BLaER1 treated with 17β-estradiol and CSF1 and Interleukin-3, amounts not matched to agents 10 nM and 100 nM (cell line): ENCODE results near the gene CPED1.
"Not testable (repeated sequence)": the region's sequence is repeated elsewhere in the genome, so short reads cannot be mapped to it uniquely, and the experiment has no call there.

Experiments
- H3K27ac ChIP-seq, 11 experiments: shearing (Covaris generic); formaldehyde crosslinking; 2 replicates each; pipeline ENCODE4 v1.8.1; 2022
- H3K27me3 ChIP-seq, 11 experiments: shearing (Covaris generic); formaldehyde crosslinking; 2 replicates each; pipeline ENCODE4 v1.8.1; 2022
- H3K36me3 ChIP-seq, 11 experiments: shearing (Covaris generic); formaldehyde crosslinking; 2 replicates each; pipeline ENCODE4 v1.8.1; 2022
- H3K4me1 ChIP-seq, 10 experiments: shearing (Covaris generic); formaldehyde crosslinking; 2 replicates each; pipeline ENCODE4 v1.8.1; 2022
- H3K4me2 ChIP-seq, 11 experiments: shearing (Covaris generic); formaldehyde crosslinking; 2 replicates each; pipeline ENCODE4 v1.8.1; 2022
- H3K4me3 ChIP-seq, 10 experiments: shearing (Covaris generic); formaldehyde crosslinking; 2 replicates each; pipeline ENCODE4 v1.8.1; 2022
- H3K9ac ChIP-seq, 11 experiments: shearing (Covaris generic); formaldehyde crosslinking; 2 replicates each; pipeline ENCODE4 v1.8.1; 2022
- H3K9me3 ChIP-seq, 11 experiments: shearing (Covaris generic); formaldehyde crosslinking; replicated peaks in 1 of 11; 2 replicates each; pipeline ENCODE4 v1.8.1; 2022
- H4K20me1 ChIP-seq, 11 experiments: shearing (Covaris generic); formaldehyde crosslinking; 2 replicates each; pipeline ENCODE4 v1.8.1; 2022
- Cebpa-rat ChIP-seq, 11 experiments: shearing (Covaris generic); IDR thresholded peaks; 2 replicates each; pipeline ENCODE4 v1.8.1; 2022

CPED1 gene

DNA sequence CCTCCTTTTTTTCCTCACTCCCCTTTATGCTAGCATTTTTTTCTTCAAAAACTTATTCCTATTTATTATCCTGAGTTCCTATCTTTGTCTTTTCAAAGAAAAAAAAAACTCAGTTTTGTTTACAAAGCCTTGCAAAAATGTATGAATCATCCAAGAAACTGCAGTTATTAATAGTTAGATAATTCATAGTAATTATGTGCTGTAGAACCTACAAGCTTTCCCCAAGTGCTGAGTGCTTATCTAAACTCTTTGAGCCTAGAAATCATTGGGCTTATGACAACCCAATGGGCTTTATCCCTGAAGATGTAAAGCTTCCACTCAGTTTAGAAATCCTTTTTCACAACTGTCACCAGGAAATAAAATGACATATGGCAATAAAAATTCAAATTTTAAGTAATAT lies 194.4 kb downstream of the CPED1 start:
- peak overlapping the region in 2 of 10 experiments; percentile 42 to 46; a peak in 4 of 20 replicates for H3K4me3 ChIP-seq
- H4K20me1 ChIP-seq = no peaks in the 10 kb centered on the region
- H3K4me1 ChIP-seq = peaks cover 83 to 100% (median 96%) of the 10 kb centered on the region in 10 experiments
- H3K9ac ChIP-seq = peak overlapping the region in 9 of 11 experiments; percentile 4 to 76 (median 71); a peak in 14 of 22 replicates
- peak overlapping the region in 9 of 11 experiments; percentile 67 to 93 (median 88); a peak in 18 of 22 replicates for H3K27ac ChIP-seq
- no peaks in the 10 kb centered on the region for H3K9me3 ChIP-seq
- H3K27me3 ChIP-seq = no peaks in the 10 kb centered on the region
- H3K4me2 ChIP-seq = peak overlapping the region; percentile 73 to 92 (median 82)
- no peaks in the 10 kb centered on the region; a peak in 1 of 22 replicates for H3K36me3 ChIP-seq
- no peak for TF ChIP-seq Cebpa-rat (IDR thresholded peaks at IDR 0.05)

DNA sequence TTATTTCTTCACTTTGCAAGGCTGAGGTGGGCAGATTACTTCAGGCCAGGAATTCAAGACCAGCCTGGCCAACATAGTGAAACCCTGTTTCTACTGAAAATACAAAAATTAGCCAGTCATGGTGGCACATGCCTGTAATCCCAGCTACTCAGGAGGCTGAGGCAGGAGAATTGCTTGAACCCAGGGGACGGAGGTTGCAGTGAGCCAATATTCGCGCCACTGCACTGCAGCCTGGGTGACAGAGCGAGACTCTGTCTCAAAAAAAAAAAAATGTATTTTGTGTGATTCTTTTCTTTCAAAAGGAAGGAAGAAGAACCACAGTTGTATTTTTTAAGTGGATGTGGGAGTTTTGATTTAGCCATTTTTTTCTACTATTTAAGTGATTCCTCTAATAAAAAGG lies 195.4 kb downstream of the CPED1 start:
- peak overlapping the region in 5 of 10 experiments; percentile 11 to 46 (median 18); a peak in 5 of 20 replicates for H3K4me3 ChIP-seq
- H3K4me2 ChIP-seq = peak overlapping the region; percentile 72 to 92 (median 82)
- peak overlapping the region; percentile 38 to 76 (median 67) for H3K9ac ChIP-seq
- not testable (repeated sequence) for H4K20me1 ChIP-seq, H3K27me3 ChIP-seq, H3K36me3 ChIP-seq, H3K9me3 ChIP-seq
- peak overlapping the region; percentile 20 to 93 (median 85); a peak in 21 of 22 replicates for H3K27ac ChIP-seq
- peaks cover 73 to 99% (median 89%) of the 10 kb centered on the region in 10 experiments for H3K4me1 ChIP-seq
- TF ChIP-seq Cebpa-rat (IDR thresholded peaks at IDR 0.05) = peak in 2 of 11 experiments; percentile 22 to 86; a peak in 4 of 22 replicates

GRCh38 chr7:121186746-121187145 lies 198.2 kb downstream of the CPED1 start:
- peaks cover 11 to 15% (median 14%) of the 10 kb centered on the region in 11 experiments for H3K9me3 ChIP-seq
- peaks cover 70 to 97% (median 84%) of the 10 kb centered on the region in 10 experiments for H3K4me1 ChIP-seq
- H3K4me2 ChIP-seq = peak overlapping the region; percentile 73 to 92 (median 82)
- H3K4me3 ChIP-seq = peak overlapping the region in 5 of 10 experiments; percentile 20 to 50 (median 27); a peak in 7 of 20 replicates
- no peaks in the 10 kb centered on the region for H4K20me1 ChIP-seq
- no peaks in the 10 kb centered on the region for H3K27me3 ChIP-seq
- peaks cover 0 to 13% (median 10%) of the 10 kb centered on the region in 11 experiments; a peak in 15 of 22 replicates for H3K36me3 ChIP-seq
- peak overlapping the region; percentile 60 to 76 (median 71); a peak in 21 of 22 replicates for H3K9ac ChIP-seq
- peak overlapping the region; percentile 67 to 93 (median 86); a peak in 21 of 22 replicates for H3K27ac ChIP-seq
- no peak for TF ChIP-seq Cebpa-rat (IDR thresholded peaks at IDR 0.05)

- Histone ChIP-seq H3K27me3 (no peaks in the 10 kb centered on the region), H3K4me1 (peaks cover 70 to 97% (median 84%) of the 10 kb centered on the region in 10 experiments), H3K27ac (peak overlapping the region; percentile 67 to 93 (median 86); a peak in 21 of 22 replicates), H3K4me3 (peak overlapping the region in 4 of 10 experiments; percentile 7 to 46 (median 22); a peak in 5 of 20 replicates), H4K20me1 (no peaks in the 10 kb centered on the region), H3K36me3 (peaks cover 0 to 13% (median 10%) of the 10 kb centered on the region in 11 experiments; a peak in 15 of 22 replicates), H3K9me3 (peaks cover 11 to 15% (median 14%) of the 10 kb centered on the region in 11 experiments), H3K9ac (peak overlapping the region; percentile 60 to 76 (median 71); a peak in 21 of 22 replicates), H3K4me2 (peak overlapping the region; percentile 73 to 92 (median 82))
- TF ChIP-seq Cebpa-rat (IDR thresholded peaks at IDR 0.05) = no peak
Observed at GRCh38 chr7:121187222-121187621, 198.7 kb downstream of the CPED1 start.

DNA sequence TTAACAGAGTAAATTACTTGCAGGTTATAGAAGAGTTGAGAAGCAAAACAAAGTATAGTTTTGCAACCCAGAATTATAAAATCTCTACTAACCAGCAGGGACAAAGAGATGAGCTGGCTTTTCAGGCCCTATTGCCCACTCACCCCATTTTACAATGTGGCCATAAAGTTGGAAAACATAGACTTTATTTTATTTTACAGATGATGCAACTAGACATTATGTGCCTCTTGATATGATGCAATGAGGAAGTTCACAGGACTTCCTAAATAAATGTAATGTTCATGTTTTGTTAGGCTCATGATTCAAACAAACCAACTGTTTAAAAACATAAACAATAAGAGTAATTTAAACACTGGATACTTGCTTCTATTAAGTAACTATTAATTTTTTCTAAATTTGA lies 199.2 kb downstream of the CPED1 start:
- peaks cover 0 to 13% (median 10%) of the 10 kb centered on the region in 11 experiments; a peak in 15 of 22 replicates for H3K36me3 ChIP-seq
- no peaks in the 10 kb centered on the region for H3K27me3 ChIP-seq
- H3K9ac ChIP-seq = peak overlapping the region; percentile 60 to 76 (median 71); a peak in 21 of 22 replicates
- peaks cover 68 to 97% (median 84%) of the 10 kb centered on the region in 10 experiments for H3K4me1 ChIP-seq
- peak overlapping the region; percentile 73 to 92 (median 82) for H3K4me2 ChIP-seq
- H4K20me1 ChIP-seq = no peaks in the 10 kb centered on the region
- peak overlapping the region; percentile 67 to 93 (median 86); a peak in 21 of 22 replicates for H3K27ac ChIP-seq
- H3K4me3 ChIP-seq = peak overlapping the region in 3 of 10 experiments; percentile 7 to 25 (median 20); a peak in 3 of 20 replicates
- TF ChIP-seq Cebpa-rat (IDR thresholded peaks at IDR 0.05) = peak in 7 of 11 experiments; percentile 33 to 91 (median 57); a peak in 8 of 22 replicates
- peaks cover 11 to 15% (median 14%) of the 10 kb centered on the region in 11 experiments for H3K9me3 ChIP-seq

DNA sequence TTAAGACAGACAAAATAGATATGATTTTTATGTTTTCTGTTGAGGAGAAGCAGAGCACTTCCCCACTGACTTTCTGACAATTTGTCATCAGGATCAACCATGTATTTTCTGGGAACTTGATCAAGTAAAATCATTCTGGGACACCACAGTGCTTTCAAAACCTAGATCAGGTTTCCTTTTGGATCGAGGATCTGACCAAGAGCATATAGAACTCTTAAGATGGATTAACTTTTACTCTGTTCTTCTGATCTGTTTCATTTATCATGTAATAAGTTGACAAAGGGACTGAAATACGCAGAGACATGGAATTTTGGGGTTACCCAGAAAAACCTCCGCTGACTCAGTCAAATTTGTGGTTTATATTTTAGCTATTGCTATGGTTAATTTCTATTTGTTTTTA lies 204.3 kb downstream of the CPED1 start:
- Histone ChIP-seq H3K4me1 (peaks cover 45 to 96% (median 77%) of the 10 kb centered on the region in 10 experiments), H3K4me2 (peak overlapping the region; percentile 76 to 96 (median 84)), H3K4me3 (peak overlapping the region; percentile 17 to 57 (median 44); a peak in 19 of 20 replicates), H3K27ac (peak overlapping the region; percentile 63 to 93 (median 80)), H3K9ac (peak overlapping the region; percentile 65 to 82 (median 71); a peak in 21 of 22 replicates), H4K20me1 (no peaks in the 10 kb centered on the region), H3K9me3 (peaks cover 11 to 15% (median 14%) of the 10 kb centered on the region in 11 experiments), H3K36me3 (peaks cover 0 to 13% (median 10%) of the 10 kb centered on the region in 11 experiments; a peak in 15 of 22 replicates), H3K27me3 (no peaks in the 10 kb centered on the region; a peak in 2 of 22 replicates)
- TF ChIP-seq Cebpa-rat (IDR thresholded peaks at IDR 0.05) = no peak

DNA sequence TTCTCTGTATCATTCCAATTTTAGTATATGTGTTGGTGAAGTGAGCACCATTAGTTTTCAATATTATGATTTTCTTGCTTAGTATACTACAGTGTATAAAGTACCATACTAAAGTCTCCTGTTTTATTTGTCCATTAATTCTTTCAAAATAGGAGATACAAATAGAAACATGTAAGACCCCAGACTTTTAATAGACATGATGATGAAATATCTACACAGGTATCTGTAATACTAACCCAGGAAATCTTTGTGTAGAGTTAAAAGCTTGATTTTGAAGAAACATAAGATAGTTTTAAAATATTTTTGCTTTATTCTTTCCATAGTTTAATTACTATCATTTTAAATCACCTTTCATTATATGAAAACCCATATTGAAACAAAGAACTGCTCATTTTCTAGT lies 206.5 kb downstream of the CPED1 start:
- peak overlapping the region in 1 of 10 experiments; percentile 62; a peak in 1 of 20 replicates for H3K4me3 ChIP-seq
- H3K9ac ChIP-seq = peak overlapping the region in 7 of 11 experiments; percentile 35 to 79 (median 74); a peak in 9 of 22 replicates
- no peak for TF ChIP-seq Cebpa-rat (IDR thresholded peaks at IDR 0.05)
- no peaks in the 10 kb centered on the region; a peak in 2 of 22 replicates for H3K27me3 ChIP-seq
- peak overlapping the region; percentile 51 to 96 (median 81); a peak in 19 of 22 replicates for H3K4me2 ChIP-seq
- H4K20me1 ChIP-seq = no peaks in the 10 kb centered on the region
- peaks cover 61 to 99% (median 85%) of the 10 kb centered on the region in 10 experiments for H3K4me1 ChIP-seq
- no peaks in the 10 kb centered on the region for H3K36me3 ChIP-seq
- H3K27ac ChIP-seq = peak overlapping the region in 9 of 11 experiments; percentile 23 to 93 (median 75); a peak in 18 of 22 replicates
- H3K9me3 ChIP-seq = no peaks in the 10 kb centered on the region; a peak in 1 of 22 replicates

- H3K4me3 ChIP-seq = peak overlapping the region in 8 of 10 experiments; percentile 19 to 64 (median 42); a peak in 10 of 20 replicates
- no peaks in the 10 kb centered on the region; a peak in 2 of 22 replicates for H3K27me3 ChIP-seq
- H3K27ac ChIP-seq = peak overlapping the region in 10 of 11 experiments; percentile 43 to 93 (median 74); a peak in 20 of 22 replicates
- TF ChIP-seq Cebpa-rat (IDR thresholded peaks at IDR 0.05) = no peak
- peak overlapping the region; percentile 18 to 79 (median 74); a peak in 21 of 22 replicates for H3K9ac ChIP-seq
- peaks cover 58 to 96% (median 86%) of the 10 kb centered on the region in 10 experiments for H3K4me1 ChIP-seq
- no peaks in the 10 kb centered on the region for H3K36me3 ChIP-seq
- H3K4me2 ChIP-seq = peak overlapping the region; percentile 74 to 96 (median 82)
- no peaks in the 10 kb centered on the region for H3K9me3 ChIP-seq
- H4K20me1 ChIP-seq = no peaks in the 10 kb centered on the region
Observed at GRCh38 chr7:121195874-121196273, 207.4 kb downstream of the CPED1 start.
